ACHN (cell line): ENCODE data around the gene SERPINA1.
"Not testable (repeated sequence)": the region's sequence is repeated elsewhere in the genome, so short reads cannot be mapped to it uniquely, and the experiment has no call there.

Source experiments
- DNase-seq: peaks from one replicate; pipeline ENCODE4 v3.0.0-alpha.2; 2015
- in situ Hi-C: cut with HindIII; loops from 2 replicates; pipeline ENCODE4 v1.10.0; 2017; ENCODE audit warnings: low sequenced_read_pairs, low pct_ligation_motif_present, low pct_unique_long_range_greater_than_20kb

Gene SERPINA1

DNA sequence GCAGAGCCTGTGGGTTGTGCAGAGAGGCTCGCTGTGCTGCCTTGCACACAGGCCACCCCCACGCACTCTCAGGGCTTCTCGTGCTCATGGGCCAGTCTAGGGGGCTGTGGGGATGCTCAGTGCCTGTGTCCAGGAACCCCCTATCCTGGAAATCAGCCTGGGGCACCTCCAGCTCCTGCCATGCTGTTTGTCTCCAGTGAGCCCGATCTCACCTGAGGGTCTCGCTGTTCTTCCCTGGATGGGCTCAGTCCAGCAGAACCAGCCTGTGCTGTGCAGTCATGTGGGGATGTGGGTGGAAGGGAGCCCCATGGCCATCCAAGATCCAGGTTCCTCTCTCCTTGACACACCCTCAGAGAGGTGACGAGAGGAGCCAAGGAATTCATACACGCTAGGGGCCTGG is 26.7 kb downstream of the SERPINA1 start:
- DNase-seq: no peak
- in situ Hi-C loops: no loop called here

DNA sequence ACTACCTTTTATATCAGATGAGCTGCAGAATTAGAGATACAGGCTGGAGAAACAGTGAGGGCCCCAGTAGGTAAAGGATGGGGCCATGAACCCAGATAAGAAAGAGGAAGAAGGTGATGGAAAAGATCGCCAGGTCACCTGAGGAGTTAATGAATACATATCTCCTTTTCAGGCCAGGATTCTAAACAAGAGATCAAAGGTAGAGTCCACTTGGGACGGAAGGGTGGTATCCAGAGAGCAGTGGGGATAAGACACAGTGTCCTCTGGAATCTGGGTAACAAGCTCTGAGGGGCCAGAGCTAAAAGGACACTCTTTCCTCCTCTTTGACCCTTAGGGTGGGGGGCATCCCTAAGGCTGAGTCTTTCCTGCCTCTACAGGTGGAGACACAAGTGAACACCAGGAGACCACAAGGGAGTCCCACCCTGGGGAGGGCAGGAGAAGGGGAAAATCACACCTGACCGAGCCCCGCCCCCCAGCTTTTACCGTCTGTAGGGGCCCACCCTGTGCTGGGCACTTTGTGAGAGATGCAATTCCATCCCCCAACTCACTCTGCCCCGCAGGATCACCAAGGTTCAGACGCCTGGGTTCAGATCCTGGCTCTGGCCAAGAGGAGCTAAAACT is 27.3 kb downstream of the SERPINA1 start:
- no peak for DNase-seq
- in situ Hi-C loops: no loop called here

DNA sequence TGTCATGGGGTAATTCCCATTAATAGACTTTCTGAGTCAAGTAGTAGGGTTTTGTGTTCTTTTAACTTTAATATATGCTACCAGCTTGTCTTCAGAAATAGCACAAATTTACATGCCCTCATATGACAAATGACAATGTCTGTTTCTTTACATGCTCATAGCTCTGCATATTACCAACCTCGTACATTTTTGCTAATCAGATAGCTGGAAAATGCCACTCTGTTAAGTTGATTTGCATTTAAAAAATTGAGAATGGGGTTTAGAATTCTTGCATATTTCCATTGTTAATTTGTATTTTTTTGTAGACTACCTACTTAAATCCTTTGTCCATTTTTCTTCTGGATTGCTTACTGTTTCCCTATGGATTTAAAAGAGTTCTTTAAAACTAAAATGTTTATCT is 31.2 kb downstream of the SERPINA1 start:
- in situ Hi-C loops: no loop called here
- DNase-seq: no peak

DNA sequence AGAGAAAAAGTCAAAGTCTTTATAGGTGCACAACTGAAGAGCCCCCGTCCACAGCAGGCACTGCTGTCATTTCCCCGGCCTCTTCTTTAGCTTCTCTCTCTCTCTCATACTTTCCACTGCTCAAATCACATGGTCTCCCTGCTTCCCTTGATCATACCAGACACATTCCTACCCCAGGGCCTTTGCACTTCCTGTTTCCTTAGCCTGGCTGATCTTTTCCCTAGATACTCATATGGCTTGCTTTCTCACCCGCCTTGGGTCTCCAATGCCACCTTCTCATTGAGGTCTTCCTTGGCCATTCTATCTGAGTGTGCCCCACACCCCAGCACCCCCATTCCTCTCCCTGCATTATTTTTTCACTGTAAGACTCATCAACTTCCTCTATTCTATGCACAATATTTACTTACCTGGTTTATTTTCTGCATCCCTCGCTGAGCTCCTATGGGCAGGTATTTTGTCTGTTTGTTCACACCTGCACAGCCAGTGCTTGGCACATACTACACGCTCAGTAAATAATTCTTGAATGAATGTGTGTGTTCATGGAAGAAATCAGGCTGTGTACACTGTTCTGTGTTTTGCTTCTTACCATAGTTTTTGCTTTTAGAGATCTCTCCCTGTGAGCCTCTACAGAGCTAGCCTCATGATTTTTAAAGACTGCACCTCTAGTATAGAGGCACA is 31.9 kb downstream of the SERPINA1 start:
- DNase-seq: no peak

DNA sequence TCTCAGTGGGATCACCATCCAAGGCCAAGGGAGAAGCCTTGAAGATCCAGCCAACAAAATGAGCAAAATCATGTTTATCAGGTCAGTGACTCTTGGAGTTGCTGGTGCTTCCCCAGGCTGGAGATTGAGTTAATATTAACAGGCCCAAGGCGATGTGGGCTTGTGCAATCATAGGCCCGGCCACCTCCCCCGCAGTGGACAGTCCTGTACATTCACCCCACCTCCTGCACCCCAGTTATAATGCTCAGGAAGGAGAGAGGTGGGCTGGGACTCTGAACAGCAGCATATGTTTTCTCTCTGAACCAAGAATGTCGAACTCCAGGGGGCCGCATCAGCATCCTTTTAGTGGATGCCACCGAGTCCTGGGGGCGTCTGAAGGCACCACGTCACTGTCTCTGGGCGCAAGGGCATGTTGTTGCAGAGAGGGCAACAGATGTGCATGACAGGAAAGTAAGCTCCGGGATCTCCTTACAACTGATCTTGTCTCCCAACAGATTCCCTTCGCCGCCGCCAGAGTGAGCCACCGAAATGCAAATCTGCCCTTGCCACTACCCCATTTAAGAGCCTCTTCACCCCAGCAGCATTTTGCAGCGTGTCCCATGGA is 33.1 kb downstream of the SERPINA1 start:
- DNase-seq: peak; percentile 73
- in situ Hi-C loops: no loop called here

More for the DNA sequence above, 31.9 kb downstream of the SERPINA1 start:
- in situ Hi-C loops: no loop called here

DNA sequence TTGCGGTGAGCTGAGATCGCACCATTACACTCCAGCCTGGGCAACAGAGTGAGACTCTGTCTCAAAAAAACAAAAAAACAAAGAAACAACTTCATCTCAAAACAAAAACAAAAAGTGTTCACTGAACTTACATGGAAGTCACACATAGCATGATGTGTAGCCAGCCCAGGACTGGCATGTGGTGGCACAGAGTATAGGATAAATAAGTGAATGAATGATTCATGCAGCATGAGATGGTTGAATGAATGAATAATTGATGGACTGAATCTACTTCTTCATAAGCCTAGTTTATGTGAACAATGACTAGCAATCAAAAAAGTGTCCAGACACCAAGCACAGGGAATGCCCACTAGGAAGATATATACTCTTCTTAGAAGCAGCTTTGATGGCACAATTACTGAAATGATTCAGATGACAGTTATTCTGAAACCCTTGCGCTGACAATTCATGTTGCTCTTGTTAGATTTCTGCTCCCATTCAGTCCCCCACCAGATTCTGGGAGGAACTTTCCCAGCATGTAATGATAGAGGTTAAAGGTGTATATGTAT is 33.7 kb downstream of the SERPINA1 start:
- in situ Hi-C loops: no loop called here
- DNase-seq: no peak

DNA sequence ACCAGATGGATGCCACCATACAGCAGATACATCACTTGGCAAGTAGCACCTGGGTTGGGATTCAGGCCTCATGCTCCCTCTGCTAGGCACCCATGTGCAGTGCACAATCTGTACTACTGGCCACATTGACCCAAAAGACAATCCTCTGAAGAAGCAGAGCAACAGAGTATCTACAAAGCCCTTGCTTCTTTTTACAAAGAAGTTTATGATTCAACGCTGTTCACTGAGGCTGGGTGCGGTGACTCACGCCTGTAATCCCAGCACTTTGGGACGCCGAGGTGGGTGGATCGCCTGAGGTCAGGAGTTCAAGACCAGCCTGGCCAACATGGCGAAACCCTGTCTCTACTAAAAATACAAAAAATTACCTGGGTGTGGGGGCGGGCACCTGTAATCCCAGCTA is 34.2 kb downstream of the SERPINA1 start:
- in situ Hi-C loops: not testable (repeated sequence)

DNA sequence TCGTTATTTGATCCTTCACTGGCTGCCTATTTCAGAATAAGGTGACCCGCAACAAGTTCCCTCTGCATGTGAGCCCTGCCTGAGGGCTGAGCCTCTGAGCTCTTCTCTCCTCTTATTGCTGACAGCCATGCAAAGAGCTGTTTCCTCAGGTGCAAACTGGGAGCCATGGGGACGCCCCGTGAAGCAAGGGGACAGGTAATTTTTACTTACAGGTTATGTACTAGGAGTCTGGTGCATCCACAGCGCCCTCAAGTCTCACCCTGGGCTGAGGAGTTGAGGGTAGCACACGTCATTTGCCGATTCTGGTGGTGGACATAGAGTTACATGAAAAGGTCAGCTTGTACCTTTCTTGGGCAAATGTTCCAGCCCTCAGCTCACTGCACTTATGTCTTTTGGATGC is 39.1 kb downstream of the SERPINA1 start:
- DNase-seq: no peak
- in situ Hi-C loops: no loop called here

More for the DNA sequence above, 34.2 kb downstream of the SERPINA1 start:
- not testable (repeated sequence) for DNase-seq

DNA sequence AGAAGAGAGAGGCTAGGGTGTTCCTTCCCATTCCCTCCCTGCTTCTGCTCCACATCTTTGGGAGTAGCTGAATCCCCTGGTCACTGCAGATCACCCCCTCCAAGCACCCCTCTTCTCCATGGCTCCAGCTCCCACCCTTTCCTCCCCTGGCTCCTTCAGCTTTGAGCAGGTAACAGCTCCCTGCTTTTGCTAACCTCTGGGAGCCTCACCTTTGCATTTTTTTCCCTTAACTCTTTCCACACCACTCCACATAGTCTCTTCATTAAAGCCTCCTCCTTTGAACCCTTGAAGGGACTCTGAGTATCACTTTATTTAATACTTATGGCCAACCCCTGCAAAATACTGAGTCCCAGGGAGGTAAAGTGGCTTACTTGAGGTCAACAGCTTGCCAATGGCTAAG is 39.6 kb downstream of the SERPINA1 start:
- no peak for DNase-seq
- in situ Hi-C loops: no loop called here

DNA sequence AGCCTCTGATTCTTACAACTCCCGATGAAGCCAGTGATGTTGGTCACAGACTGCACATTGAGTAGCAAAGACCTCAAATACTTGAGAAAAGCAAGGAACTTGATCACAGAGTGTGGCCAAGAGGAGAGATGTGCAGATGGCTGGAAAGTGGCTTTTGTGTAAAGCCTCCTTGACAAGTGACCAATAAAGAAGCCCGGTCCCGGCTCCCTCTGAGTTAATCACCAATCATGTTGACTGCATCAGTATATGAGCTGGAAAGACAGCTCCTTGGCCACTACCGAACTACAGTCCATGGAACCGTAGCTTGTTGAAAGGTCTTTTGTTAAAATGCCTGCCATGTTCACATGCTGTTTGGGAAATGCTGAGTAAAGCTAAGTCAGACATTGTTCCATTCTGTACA is 41.6 kb downstream of the SERPINA1 start:
- peak; percentile 3 for DNase-seq

DNA sequence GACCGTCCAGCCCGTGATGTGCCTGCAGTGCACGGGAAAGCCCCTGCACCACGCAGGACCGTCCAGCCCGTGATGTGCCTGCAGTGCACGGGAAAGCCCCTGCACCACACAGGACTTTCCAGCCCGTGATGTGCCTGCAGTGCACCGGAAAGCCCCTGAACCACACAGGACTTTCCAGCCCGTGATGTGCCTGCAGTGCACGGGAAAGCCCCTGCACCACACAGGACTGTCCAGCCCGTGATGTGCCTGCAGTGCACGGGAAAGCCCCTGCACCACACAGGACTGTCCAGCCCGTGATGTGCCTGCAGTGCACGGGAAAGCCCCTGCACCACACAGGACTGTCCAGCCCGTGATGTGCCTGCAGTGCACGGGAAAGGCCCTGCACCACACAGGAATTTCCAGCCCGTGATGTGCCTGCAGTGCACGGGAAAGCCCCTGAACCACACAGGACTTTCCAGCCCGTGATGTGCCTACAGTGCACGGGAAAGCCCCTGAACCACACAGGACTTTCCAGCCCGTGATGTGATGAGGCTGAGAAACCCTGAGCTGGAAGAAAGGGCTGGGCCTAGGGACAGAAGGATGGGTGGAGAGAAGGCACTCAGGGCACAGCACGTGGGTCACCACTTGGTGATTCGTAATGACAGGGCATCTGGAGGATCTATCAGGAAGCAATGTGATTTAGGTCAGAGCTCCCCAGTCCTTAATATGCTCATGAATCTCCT is 42.2 kb downstream of the SERPINA1 start:
- in situ Hi-C loops: not testable (repeated sequence)

More for the DNA sequence above, 41.6 kb downstream of the SERPINA1 start:
- in situ Hi-C loops: no loop called here

DNA sequence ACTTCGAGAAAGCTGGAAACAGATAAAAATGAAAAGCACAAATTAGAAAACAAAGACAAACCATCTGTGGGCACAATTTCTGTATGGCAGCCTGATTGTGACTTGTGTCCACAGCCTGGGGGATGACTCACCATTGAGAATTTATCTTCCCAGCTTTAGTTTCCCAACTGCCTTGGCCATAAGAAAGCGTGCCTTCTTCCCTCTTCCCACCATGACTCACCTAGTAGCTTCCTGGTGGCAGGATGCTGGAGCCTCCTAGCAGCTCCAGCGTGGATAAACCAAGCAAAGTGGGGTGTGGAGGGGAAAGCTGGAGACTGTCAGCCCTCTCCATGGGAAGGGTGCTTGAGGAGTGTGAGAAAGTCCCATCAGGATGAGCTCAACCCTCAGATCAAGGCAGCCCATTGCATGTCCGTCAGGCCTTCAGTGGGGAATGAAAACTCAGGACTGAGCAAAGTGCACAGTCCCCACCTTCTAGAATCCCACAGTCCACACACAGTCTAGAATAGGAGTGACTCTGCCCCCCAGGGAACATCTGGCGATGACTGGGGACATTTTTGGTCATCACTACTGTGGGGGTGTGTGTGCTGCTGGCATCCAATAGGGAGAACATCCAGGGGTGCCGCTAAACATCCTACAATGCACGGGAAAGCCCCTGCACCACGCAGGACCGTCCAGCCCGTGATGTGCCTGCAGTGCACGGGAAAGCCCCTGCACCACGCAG is 42.9 kb downstream of the SERPINA1 start:
- peak; percentile 87 for DNase-seq
- in situ Hi-C loops: no loop called here

More for the DNA sequence above, 42.2 kb downstream of the SERPINA1 start:
- DNase-seq: peak; percentile 48

DNA sequence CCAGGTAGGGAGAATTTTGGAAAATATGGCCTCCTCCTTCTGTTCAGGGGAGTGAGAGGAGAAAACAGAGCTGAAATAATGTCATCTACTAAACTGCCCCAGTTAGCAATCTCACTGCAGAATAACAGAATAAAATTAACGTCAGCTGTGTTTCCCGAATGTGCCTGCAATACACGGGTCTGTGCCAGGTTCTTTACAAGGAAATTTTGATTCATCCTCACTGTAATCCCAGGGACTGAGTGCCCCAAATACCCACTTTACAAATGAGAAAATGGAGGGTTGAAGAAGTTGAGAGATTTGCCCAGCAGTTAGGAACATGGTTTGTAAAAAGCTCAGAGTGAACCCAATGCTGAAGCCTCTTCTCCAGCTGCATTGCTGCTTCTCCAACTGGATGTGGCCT is 44.0 kb downstream of the SERPINA1 start:
- in situ Hi-C loops: no loop called here

DNA sequence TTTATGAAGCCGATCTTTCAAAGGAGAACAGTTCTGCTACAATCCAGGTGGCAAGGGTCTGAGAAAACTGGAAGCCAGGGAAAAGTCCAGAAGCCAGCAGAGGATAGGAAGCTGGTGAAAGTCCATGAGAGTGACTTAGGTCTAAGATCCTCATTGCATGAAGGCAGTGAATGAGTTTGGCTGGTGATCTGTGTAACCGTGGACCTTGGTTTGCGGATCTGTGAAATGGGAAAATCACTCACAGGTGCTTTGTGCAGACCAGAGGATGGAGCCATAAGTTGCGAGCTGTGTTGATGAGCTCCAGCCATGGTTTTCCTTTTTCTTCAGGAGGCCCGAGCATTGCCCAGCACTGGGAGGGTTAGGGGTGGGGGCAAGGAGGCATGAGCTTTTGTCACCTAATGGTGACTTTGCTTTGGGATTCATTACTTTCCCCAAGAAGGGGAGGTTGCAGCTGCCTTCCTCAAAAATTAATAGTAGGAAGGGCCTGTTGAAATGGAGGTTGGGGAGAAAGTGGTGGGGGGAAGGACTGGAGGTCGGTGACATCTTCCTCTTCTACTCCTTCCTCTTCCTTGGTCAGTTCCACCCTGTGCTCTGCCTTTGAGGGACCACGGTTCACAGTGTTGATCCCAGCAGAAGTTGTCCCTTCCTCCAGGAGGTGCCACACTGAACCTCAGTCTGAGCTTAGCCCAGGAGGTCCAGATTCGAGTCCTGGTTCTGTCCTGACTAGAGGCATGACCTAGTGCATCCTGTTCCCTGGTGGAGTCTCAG is 45.0 kb downstream of the SERPINA1 start:
- in situ Hi-C loops: no loop called here
- no peak for DNase-seq

More for the DNA sequence above, 44.0 kb downstream of the SERPINA1 start:
- DNase-seq: no peak

DNA sequence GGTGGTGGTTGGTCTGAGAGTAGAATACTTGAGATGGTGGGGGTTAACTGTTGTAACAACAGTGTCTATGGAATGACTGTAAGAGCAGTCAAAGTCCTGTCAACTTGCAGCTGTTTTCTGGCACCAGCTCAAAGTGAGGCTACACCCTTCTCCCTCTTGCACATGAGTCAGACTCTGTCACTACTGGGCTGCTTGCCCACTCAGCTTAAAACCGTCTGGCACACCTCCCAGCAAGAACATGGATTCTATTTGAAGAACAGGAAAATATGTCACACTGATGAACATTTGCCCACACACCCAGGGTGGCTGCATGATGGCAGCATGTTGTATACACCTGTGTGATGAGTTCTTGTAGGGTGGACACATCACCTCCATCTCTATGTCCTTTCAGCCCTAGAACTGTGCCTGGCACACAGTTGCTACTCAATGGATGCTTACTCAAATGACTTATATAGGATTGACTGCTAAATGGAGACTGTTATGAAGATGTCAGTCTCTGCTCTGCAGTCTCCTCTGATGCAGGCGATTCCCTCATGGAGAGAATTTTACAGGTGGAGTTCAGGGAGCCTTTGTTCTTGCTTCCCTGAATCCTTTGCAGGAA is 46.0 kb downstream of the SERPINA1 start:
- DNase-seq: peak; percentile 94
- in situ Hi-C loops: no loop called here

DNA sequence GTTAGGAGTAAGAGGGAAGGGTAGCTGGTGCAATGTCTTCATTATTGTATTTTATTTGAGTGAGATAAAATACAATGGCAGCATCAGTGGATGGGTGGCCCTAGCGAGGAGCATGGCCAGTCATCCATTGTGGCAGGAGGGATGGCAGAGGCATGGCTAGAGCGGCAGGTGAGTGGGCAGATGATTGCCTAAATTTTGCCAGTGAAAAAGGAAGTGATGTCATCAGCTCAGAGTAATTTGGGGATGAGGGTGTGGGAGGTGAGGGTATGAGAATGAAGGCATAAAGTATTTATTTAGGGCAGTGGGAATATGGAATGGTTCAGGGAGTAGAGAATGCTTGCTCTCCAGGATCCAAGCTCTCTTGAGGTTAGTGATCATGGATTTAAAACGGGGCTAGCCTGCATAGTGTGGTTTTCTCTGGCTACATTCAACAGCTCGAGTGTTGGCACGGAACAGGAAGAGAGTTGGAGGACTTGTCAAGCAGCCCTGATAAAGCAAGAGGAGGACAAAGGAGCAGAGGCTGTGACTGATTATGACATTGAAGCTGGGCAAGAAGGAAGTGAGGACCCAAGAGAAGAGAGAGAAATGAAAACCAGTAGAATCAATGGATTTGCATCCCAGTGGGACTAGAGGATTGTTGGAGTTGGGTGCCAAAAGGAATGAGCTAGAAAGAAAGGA is 46.6 kb downstream of the SERPINA1 start:
- no peak for DNase-seq
- in situ Hi-C loops: no loop called here

DNA sequence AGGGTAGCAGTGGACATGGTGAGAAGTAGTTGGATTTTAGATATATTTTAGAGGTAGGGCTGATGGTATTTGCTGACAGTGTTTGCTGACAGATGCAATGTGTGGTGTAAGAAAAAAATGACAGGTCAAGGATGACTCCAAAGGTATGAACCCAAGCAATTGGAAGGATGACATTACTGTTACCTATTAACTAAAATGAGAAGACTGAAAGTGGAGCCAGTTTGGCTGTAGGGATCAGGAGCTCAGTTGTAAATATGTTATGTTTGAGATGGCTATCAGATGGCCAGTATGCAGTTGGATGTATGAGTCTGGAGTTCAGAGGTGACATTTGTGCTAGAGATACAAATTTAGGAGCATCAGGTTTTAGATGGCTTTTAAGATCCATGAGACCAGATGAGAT is 47.9 kb downstream of the SERPINA1 start:
- no peak for DNase-seq
- in situ Hi-C loops: no loop called here
